HEK293 (cell line): ENCODE data around the gene ASMT.

Source experiments
- FEZF1 ChIP-seq: fragments of 450-650 bp; formaldehyde crosslinking; IDR thresholded peaks from 2 replicates; pipeline ENCODE4 v1.5.1; 2016; ENCODE audit warnings: missing biosample characterization, missing genetic modification characterization
- GFI1B ChIP-seq: fragments of 450-650 bp; formaldehyde crosslinking; IDR thresholded peaks from 2 replicates; pipeline ENCODE4 v1.5.1; 2016; ENCODE audit warnings: missing biosample characterization, missing genetic modification characterization
- MYNN ChIP-seq: fragments of 450-650 bp; formaldehyde crosslinking; IDR thresholded peaks from 2 replicates; pipeline ENCODE4 v1.5.1; 2016; ENCODE audit warnings: missing biosample characterization, missing genetic modification characterization, borderline replicate concordance
- WT1 ChIP-seq: fragments of 450-650 bp; formaldehyde crosslinking; IDR thresholded peaks from 2 replicates; pipeline ENCODE4 v1.5.1; 2016; ENCODE audit warnings: missing biosample characterization, missing genetic modification characterization
- YY2 ChIP-seq: fragments of 450-650 bp; formaldehyde crosslinking; IDR thresholded peaks from 2 replicates; pipeline ENCODE4 v1.5.1; 2016; ENCODE audit warnings: missing biosample characterization, missing genetic modification characterization
- ZBTB1 ChIP-seq: fragments of 450-650 bp; formaldehyde crosslinking; IDR thresholded peaks from 2 replicates; pipeline ENCODE4 v1.5.1; 2016; ENCODE audit warnings: missing biosample characterization, missing genetic modification characterization
- ZBTB21 ChIP-seq: fragments of 450-650 bp; formaldehyde crosslinking; IDR thresholded peaks from 2 replicates; pipeline ENCODE4 v1.5.1; 2017; ENCODE audit warnings: missing biosample characterization, missing genetic modification characterization
- ZBTB48 ChIP-seq: fragments of 450-650 bp; formaldehyde crosslinking; IDR thresholded peaks from 2 replicates; pipeline ENCODE4 v1.5.1; 2016; ENCODE audit warnings: missing biosample characterization, missing genetic modification characterization
- ZFP3 ChIP-seq: fragments of 450-650 bp; formaldehyde crosslinking; IDR thresholded peaks from 2 replicates; pipeline ENCODE4 v1.5.1; 2016; ENCODE audit warnings: low read depth, missing biosample characterization, missing genetic modification characterization
- ZNF146 ChIP-seq: fragments of 450-650 bp; formaldehyde crosslinking; IDR thresholded peaks from 2 replicates; pipeline ENCODE4 v1.5.1; 2016; ENCODE audit warnings: missing biosample characterization, missing genetic modification characterization
- ZNF391 ChIP-seq: fragments of 450-650 bp; formaldehyde crosslinking; IDR thresholded peaks from 2 replicates; pipeline ENCODE4 v1.5.1; 2016; ENCODE audit warnings: low read depth, missing biosample characterization, missing genetic modification characterization, borderline replicate concordance
- ZNF560 ChIP-seq: fragments of 450-650 bp; formaldehyde crosslinking; IDR thresholded peaks from 2 replicates; pipeline ENCODE4 v1.5.1; 2017; ENCODE audit warnings: missing biosample characterization, missing genetic modification characterization, borderline replicate concordance
- ZNF571 ChIP-seq: fragments of 450-650 bp; formaldehyde crosslinking; IDR thresholded peaks from 2 replicates; pipeline ENCODE4 v1.5.0; 2017; ENCODE audit warnings: missing biosample characterization, missing genetic modification characterization
- ZNF610 ChIP-seq: fragments of 450-650 bp; formaldehyde crosslinking; IDR thresholded peaks from 2 replicates; pipeline ENCODE4 v1.5.1; 2016; ENCODE audit warnings: missing biosample characterization, missing genetic modification characterization, borderline replicate concordance
- ZNF621 ChIP-seq: fragments of 450-650 bp; formaldehyde crosslinking; IDR thresholded peaks from 2 replicates; pipeline ENCODE4 v1.5.1; 2017; ENCODE audit warnings: missing biosample characterization, missing genetic modification characterization
- ZNF624 ChIP-seq: fragments of 450-650 bp; formaldehyde crosslinking; IDR thresholded peaks from 2 replicates; pipeline ENCODE4 v1.5.1; 2017; ENCODE audit warnings: missing biosample characterization, missing genetic modification characterization
- ZNF701 ChIP-seq: fragments of 450-650 bp; formaldehyde crosslinking; IDR thresholded peaks from 2 replicates; pipeline ENCODE4 v1.5.1; 2016; ENCODE audit warnings: missing biosample characterization, missing genetic modification characterization
- ZNF747 ChIP-seq: fragments of 450-650 bp; formaldehyde crosslinking; IDR thresholded peaks from 2 replicates; pipeline ENCODE4 v1.5.1; 2016; ENCODE audit warnings: missing biosample characterization, missing genetic modification characterization
- ZNF792 ChIP-seq: fragments of 450-650 bp; formaldehyde crosslinking; IDR thresholded peaks from 2 replicates; pipeline ENCODE4 v1.5.1; 2016; ENCODE audit warnings: missing biosample characterization, missing genetic modification characterization
- TF ChIP-seq, protein P1 (sequence below): fragments of 450-650 bp; formaldehyde crosslinking; IDR thresholded peaks from 2 replicates; pipeline ENCODE4 v1.5.1; 2016; ENCODE audit warnings: missing biosample characterization, missing genetic modification characterization
- TF ChIP-seq, protein P2 (sequence below): fragments of 450-650 bp; formaldehyde crosslinking; IDR thresholded peaks from 2 replicates; pipeline ENCODE4 v1.5.0; 2017; ENCODE audit warnings: missing biosample characterization, missing genetic modification characterization, borderline replicate concordance
- TF ChIP-seq, protein P3 (sequence below): fragments of 450-650 bp; formaldehyde crosslinking; IDR thresholded peaks from 2 replicates; pipeline ENCODE4 v1.5.1; 2017; ENCODE audit warnings: missing biosample characterization, missing genetic modification characterization
- TF ChIP-seq, protein P4 (sequence below): fragments of 450-650 bp; formaldehyde crosslinking; IDR thresholded peaks from 2 replicates; pipeline ENCODE4 v1.5.1; 2016; ENCODE audit warnings: missing biosample characterization, missing genetic modification characterization, low read depth
- TF ChIP-seq, protein P5 (sequence below): fragments of 450-650 bp; formaldehyde crosslinking; IDR thresholded peaks from 2 replicates; pipeline ENCODE4 v1.5.1; 2016; ENCODE audit warnings: missing biosample characterization, missing genetic modification characterization
- TF ChIP-seq, protein P6 (sequence below): fragments of 450-650 bp; formaldehyde crosslinking; IDR thresholded peaks from 2 replicates; pipeline ENCODE4 v1.5.1; 2016; ENCODE audit warnings: missing biosample characterization, missing genetic modification characterization
- TF ChIP-seq, protein P7 (sequence below): fragments of 450-650 bp; formaldehyde crosslinking; IDR thresholded peaks from 2 replicates; pipeline ENCODE4 v1.5.1; 2017; ENCODE audit warnings: missing biosample characterization, missing genetic modification characterization

The ASMT gene

DNA sequence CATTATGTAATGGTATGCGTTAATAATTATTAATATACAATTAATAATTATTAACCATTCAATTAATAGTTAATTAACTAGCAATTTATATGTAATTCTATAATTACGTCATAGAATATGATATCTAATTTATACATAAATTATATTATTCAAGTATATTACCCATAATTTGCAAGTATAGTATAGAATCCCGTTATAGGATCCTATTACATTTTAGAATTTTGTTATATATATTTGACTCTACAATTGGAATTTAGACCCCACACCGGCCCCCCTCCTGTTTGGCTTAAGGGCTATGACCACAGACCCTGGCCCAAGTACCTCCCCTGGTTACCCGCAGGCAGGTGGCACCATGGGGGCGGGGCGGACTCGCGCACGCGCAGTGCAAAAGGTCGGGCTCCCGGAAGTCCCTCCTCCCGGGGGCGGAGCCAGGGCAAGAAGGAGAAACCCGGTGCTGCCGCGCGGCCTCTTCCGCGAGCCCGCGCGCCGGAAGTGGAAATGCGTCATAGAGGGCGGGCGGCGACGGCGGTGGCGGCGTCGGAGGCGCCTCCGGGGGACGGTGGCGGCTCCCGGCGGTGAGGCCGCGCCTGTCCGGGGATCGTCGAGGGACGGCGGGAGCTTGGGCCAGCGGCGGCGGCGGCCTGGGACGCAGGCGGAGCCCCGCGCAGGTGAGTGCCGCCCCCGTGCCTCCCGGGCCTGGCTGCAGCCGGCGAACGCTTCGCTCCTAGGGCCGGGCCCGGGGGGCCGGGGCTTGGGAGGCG, 23.6 kb upstream of the ASMT start, which contains the start of gene AKAP17A (continued):
- TF ChIP-seq, protein P1, sequence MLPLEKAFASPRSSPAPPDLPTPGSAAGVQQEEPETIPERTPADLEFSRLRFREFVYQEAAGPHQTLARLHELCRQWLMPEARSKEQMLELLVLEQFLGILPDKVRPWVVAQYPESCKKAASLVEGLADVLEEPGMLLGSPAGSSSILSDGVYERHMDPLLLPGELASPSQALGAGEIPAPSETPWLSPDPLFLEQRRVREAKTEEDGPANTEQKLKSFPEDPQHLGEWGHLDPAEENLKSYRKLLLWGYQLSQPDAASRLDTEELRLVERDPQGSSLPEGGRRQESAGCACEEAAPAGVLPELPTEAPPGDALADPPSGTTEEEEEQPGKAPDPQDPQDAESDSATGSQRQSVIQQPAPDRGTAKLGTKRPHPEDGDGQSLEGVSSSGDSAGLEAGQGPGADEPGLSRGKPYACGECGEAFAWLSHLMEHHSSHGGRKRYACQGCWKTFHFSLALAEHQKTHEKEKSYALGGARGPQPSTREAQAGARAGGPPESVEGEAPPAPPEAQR, result no peak
- TF ChIP-seq FEZF1 (peak; percentile 8; the same call in 1 of the 2 replicates), ZBTB1 (no peak), ZFP3 (no peak), ZNF621 (tag by site-specific recombination) (no peak), ZBTB48 (no peak), ZNF391 (no peak), ZNF747 (tag by site-specific recombination) (no peak), ZNF610 (tag by site-specific recombination) (no peak), ZNF571 (no peak), ZNF146 (tag by site-specific recombination) (no peak), ZNF792 (tag by site-specific recombination) (no peak), YY2 (tag by site-specific recombination) (no peak), GFI1B (tag by site-specific recombination) (no peak), ZNF624 (tag by site-specific recombination) (no peak), ZNF701 (tag by site-specific recombination) (no peak), MYNN (tag by site-specific recombination) (no peak), ZNF560 (no peak), ZBTB21 (tag by site-specific recombination) (peak; percentile 21; the same call in 1 of the 2 replicates), WT1 (tag by site-specific recombination) (no peak)
- TF ChIP-seq, protein P2, sequence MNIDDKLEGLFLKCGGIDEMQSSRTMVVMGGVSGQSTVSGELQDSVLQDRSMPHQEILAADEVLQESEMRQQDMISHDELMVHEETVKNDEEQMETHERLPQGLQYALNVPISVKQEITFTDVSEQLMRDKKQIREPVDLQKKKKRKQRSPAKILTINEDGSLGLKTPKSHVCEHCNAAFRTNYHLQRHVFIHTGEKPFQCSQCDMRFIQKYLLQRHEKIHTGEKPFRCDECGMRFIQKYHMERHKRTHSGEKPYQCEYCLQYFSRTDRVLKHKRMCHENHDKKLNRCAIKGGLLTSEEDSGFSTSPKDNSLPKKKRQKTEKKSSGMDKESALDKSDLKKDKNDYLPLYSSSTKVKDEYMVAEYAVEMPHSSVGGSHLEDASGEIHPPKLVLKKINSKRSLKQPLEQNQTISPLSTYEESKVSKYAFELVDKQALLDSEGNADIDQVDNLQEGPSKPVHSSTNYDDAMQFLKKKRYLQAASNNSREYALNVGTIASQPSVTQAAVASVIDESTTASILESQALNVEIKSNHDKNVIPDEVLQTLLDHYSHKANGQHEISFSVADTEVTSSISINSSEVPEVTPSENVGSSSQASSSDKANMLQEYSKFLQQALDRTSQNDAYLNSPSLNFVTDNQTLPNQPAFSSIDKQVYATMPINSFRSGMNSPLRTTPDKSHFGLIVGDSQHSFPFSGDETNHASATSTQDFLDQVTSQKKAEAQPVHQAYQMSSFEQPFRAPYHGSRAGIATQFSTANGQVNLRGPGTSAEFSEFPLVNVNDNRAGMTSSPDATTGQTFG (tag by site-specific recombination), result no peak
- TF ChIP-seq, protein P3, sequence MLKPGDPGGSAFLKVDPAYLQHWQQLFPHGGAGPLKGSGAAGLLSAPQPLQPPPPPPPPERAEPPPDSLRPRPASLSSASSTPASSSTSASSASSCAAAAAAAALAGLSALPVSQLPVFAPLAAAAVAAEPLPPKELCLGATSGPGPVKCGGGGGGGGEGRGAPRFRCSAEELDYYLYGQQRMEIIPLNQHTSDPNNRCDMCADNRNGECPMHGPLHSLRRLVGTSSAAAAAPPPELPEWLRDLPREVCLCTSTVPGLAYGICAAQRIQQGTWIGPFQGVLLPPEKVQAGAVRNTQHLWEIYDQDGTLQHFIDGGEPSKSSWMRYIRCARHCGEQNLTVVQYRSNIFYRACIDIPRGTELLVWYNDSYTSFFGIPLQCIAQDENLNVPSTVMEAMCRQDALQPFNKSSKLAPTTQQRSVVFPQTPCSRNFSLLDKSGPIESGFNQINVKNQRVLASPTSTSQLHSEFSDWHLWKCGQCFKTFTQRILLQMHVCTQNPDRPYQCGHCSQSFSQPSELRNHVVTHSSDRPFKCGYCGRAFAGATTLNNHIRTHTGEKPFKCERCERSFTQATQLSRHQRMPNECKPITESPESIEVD (tag by site-specific recombination), result peak; percentile 34; the same call in 1 of the 2 replicates
- TF ChIP-seq, protein P4, sequence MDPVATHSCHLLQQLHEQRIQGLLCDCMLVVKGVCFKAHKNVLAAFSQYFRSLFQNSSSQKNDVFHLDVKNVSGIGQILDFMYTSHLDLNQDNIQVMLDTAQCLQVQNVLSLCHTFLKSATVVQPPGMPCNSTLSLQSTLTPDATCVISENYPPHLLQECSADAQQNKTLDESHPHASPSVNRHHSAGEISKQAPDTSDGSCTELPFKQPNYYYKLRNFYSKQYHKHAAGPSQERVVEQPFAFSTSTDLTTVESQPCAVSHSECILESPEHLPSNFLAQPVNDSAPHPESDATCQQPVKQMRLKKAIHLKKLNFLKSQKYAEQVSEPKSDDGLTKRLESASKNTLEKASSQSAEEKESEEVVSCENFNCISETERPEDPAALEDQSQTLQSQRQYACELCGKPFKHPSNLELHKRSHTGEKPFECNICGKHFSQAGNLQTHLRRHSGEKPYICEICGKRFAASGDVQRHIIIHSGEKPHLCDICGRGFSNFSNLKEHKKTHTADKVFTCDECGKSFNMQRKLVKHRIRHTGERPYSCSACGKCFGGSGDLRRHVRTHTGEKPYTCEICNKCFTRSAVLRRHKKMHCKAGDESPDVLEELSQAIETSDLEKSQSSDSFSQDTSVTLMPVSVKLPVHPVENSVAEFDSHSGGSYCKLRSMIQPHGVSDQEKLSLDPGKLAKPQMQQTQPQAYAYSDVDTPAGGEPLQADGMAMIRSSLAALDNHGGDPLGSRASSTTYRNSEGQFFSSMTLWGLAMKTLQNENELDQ (tag by site-specific recombination), result no peak
- TF ChIP-seq, protein P5, sequence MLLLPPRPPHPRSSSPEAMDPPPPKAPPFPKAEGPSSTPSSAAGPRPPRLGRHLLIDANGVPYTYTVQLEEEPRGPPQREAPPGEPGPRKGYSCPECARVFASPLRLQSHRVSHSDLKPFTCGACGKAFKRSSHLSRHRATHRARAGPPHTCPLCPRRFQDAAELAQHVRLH (tag by site-specific recombination), result 0 out of 2 replicates have a peak, but pooled peaks have one; percentile 39
- TF ChIP-seq, protein P6, sequence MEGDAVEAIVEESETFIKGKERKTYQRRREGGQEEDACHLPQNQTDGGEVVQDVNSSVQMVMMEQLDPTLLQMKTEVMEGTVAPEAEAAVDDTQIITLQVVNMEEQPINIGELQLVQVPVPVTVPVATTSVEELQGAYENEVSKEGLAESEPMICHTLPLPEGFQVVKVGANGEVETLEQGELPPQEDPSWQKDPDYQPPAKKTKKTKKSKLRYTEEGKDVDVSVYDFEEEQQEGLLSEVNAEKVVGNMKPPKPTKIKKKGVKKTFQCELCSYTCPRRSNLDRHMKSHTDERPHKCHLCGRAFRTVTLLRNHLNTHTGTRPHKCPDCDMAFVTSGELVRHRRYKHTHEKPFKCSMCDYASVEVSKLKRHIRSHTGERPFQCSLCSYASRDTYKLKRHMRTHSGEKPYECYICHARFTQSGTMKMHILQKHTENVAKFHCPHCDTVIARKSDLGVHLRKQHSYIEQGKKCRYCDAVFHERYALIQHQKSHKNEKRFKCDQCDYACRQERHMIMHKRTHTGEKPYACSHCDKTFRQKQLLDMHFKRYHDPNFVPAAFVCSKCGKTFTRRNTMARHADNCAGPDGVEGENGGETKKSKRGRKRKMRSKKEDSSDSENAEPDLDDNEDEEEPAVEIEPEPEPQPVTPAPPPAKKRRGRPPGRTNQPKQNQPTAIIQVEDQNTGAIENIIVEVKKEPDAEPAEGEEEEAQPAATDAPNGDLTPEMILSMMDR (tag by site-specific recombination), result no peak
- TF ChIP-seq, protein P7, sequence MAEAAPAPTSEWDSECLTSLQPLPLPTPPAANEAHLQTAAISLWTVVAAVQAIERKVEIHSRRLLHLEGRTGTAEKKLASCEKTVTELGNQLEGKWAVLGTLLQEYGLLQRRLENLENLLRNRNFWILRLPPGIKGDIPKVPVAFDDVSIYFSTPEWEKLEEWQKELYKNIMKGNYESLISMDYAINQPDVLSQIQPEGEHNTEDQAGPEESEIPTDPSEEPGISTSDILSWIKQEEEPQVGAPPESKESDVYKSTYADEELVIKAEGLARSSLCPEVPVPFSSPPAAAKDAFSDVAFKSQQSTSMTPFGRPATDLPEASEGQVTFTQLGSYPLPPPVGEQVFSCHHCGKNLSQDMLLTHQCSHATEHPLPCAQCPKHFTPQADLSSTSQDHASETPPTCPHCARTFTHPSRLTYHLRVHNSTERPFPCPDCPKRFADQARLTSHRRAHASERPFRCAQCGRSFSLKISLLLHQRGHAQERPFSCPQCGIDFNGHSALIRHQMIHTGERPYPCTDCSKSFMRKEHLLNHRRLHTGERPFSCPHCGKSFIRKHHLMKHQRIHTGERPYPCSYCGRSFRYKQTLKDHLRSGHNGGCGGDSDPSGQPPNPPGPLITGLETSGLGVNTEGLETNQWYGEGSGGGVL, result no peak
- TF ChIP-seq, all 188 proteins: peak for 23
